Right atrium auricular region (tissue), 2 donors: ENCODE data around the gene PC. TPM values are rescaled to one million over a fixed set of nuclear protein-coding genes. Genes with fewer than 3 reads are reported as not detected.

Experiments used
- DNase-seq: peaks from one replicate; pipeline ENCODE4 v3.0.0-alpha.2; 2019; ENCODE audit warnings: low spot score
- H3K27ac ChIP-seq, 2 donors: fragments of 200-600 bp; sonication (generic); 1 replicate in 1 of 2; 2 replicates in 1 of 2; pipeline ENCODE4 v1.5.1; 2016 to 2019
- H3K27me3 ChIP-seq, 2 donors: fragments of 200-600 bp; sonication (generic); one replicate each; pipeline versions ENCODE4 v1.5.1 to v1.6.0; 2017 to 2019
- H3K36me3 ChIP-seq: fragments of 200-600 bp; sonication (generic); one replicate; pipeline ENCODE4 v1.5.1; 2016
- H3K4me1 ChIP-seq, 2 donors: fragments of 200-600 bp; sonication (generic); one replicate each; pipeline versions ENCODE4 v1.5.1 to v1.6.0; 2017 to 2019
- H3K4me3 ChIP-seq, 2 donors: fragments of 200-600 bp; sonication (generic); 1 replicate in 1 of 2; 2 replicates in 1 of 2; pipeline ENCODE4 v1.5.1; 2017 to 2019; ENCODE audit warnings: mild to moderate bottlenecking in 1 of 2, moderate library complexity in 1 of 2
- H3K9me3 ChIP-seq, 2 donors: fragments of 200-600 bp; sonication (generic); one replicate each; pipeline ENCODE4 v1.5.1; 2019
- total RNA-seq, 2 donors: library from RNA; depleted of rRNA; stranded (reverse); fragments of >200 nt; gene quantifications; one replicate each; pipeline ENCODE4 v1.1.0, GENCODE V29; 2016
- TF ChIP-seq, protein P1 (sequence below), 2 donors: fragments of 200-600 bp; sonication (generic); IDR thresholded peaks; one replicate each; pipeline ENCODE4 v1.5.1; 2019; ENCODE audit warnings: antibody characterized with exemption in 2 of 2

Gene PC
- total RNA-seq, 2 donors from 2014 or later, result 8.6 to 9.3 TPM

DNA sequence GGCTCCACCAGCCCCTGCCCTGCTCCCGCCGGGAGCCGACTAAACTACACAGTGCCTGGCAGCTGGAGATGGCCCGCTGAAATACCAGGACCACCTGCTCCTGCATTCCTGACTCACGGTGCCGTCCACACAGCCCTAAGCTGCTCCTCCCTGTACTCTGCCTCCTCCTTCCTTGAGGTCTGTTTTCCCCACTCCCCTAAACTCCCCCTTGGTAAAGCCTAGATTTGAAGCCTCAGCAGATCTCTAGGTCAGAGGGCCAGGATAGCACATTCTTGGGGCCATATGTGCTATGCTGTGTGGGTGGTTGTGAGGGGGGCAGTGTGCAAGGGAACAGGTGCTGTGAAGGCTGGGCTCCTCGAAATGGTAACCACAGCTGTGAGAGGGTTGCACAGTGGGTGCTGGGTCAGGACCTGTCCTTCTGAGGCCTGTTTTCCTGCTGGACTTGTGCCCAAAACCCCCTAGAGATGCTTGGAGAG is 91.6 kb downstream of the PC start:
- H3K27ac ChIP-seq, result no peak overlapping the region
- no peaks in the 10 kb centered on the region for H3K9me3 ChIP-seq
- no peaks in the 10 kb centered on the region for H3K36me3 ChIP-seq
- TF ChIP-seq, protein P1, sequence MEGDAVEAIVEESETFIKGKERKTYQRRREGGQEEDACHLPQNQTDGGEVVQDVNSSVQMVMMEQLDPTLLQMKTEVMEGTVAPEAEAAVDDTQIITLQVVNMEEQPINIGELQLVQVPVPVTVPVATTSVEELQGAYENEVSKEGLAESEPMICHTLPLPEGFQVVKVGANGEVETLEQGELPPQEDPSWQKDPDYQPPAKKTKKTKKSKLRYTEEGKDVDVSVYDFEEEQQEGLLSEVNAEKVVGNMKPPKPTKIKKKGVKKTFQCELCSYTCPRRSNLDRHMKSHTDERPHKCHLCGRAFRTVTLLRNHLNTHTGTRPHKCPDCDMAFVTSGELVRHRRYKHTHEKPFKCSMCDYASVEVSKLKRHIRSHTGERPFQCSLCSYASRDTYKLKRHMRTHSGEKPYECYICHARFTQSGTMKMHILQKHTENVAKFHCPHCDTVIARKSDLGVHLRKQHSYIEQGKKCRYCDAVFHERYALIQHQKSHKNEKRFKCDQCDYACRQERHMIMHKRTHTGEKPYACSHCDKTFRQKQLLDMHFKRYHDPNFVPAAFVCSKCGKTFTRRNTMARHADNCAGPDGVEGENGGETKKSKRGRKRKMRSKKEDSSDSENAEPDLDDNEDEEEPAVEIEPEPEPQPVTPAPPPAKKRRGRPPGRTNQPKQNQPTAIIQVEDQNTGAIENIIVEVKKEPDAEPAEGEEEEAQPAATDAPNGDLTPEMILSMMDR (IDR thresholded peaks at IDR 0.05), result no peak
- no peak for DNase-seq
- H3K4me1 ChIP-seq, result no peaks in the 10 kb centered on the region
- no peak overlapping the region for H3K4me3 ChIP-seq
- no peaks in the 10 kb centered on the region for H3K27me3 ChIP-seq

DNA sequence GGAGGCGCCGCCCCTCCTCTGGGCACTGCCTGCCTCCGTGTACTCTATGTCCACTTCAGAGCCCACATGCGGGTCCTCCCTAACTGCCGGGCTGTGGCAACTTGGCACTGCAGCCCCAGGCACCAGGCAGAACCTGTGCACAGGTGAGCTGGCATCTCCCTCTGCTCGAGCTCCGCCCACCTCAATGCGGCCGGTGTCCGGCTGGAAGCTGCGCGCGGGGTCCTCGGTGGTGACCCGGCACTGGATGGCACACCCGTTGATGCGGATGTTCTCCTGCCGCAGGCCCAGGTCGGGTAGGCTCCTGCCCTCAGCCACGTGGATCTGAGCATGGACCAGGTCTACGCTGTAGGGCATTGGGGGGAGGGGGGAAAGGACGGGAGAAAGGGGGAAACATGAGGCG is 92.2 kb downstream of the PC start:
- no peak for DNase-seq
- Histone ChIP-seq H3K4me1 (no peaks in the 10 kb centered on the region), H3K27ac (no peak overlapping the region), H3K36me3 (no peaks in the 10 kb centered on the region), H3K27me3 (no peaks in the 10 kb centered on the region), H3K4me3 (no peak overlapping the region), H3K9me3 (no peaks in the 10 kb centered on the region)
- TF ChIP-seq, protein P1 (IDR thresholded peaks at IDR 0.05), result no peak

DNA sequence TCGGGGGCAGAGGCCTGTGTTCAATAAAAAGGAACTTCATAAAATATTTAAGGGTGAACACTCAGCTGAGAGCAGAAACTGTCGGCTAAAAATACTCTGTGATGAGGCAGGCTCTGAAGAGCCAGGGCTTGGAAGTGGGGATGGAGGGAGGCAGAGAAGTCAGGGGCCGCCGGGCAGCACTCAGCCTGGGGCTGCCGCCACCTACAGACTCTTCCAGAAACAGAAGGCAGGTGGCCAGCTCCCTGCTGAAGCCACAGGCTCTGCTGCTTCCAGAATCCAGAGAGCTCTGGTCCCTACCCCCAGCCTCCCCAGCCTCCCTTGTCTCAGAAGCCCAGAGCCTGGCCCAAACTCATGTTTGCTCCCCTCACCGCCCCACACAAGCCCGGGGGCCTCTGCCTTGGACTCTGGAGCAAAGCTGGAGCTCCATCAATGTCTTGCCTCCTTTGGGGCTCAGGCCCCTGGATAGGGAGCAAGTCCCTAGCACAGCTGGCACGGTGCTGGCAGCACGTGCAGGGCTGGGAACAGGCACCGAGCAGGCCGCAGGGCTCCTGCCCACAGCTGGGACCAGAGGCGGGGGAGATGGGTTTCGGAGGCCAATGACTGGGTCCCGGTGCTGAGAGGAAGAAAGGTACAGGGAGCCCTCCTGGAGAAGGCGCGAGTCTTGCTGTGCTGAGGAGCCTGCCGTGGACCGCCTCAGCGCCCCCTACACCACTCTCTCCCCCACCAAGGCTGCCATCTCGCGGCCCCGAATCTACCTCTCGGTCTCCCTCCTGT is 93.1 kb downstream of the PC start:
- Histone ChIP-seq H3K4me1 (no peaks in the 10 kb centered on the region), H3K9me3 (no peaks in the 10 kb centered on the region), H3K27me3 (no peaks in the 10 kb centered on the region), H3K4me3 (no peak overlapping the region), H3K27ac (no peak overlapping the region), H3K36me3 (no peaks in the 10 kb centered on the region)
- no peak for DNase-seq
- TF ChIP-seq, protein P1 (IDR thresholded peaks at IDR 0.05), result no peak

DNA sequence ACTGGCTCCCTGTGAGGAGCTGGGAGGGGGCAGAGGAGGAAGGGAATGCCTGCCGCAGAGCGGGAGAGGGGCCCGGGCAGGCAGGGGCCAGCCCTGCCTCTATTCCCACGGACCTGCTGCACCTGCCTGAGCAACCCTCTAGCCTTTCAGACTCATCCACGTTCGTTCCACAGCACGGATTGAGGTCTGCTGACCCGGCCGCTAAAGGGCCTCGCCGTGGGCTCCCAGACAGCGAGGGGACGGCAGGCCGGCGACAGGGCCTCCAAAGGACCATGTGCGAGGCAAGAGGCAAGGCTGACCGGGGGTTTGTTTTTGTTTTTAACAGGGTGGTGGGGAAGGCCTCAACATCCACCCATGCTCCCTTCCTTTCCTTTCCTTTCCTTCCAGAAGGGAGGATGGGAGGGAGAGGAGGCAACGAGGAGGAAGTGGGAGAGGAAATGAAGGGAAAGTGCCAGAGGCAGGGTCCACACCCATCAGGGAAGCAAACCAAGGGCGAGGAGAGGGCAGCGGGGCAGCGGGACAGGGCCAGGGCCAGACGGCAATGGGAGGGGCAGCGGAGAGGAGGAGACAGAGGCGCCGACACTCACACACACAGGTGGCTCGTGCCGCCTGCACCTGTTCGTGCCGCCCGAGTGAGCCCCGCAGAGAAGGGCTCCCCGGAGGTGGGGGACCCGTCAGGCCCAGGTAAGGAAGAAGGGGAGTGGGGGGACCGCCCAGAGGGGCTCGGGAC is 93.8 kb downstream of the PC start:
- TF ChIP-seq, protein P1 (IDR thresholded peaks at IDR 0.05), result no peak
- H3K9me3 ChIP-seq, result no peaks in the 10 kb centered on the region
- H3K27ac ChIP-seq, result no peak overlapping the region
- no peaks in the 10 kb centered on the region for H3K4me1 ChIP-seq
- DNase-seq, result no peak
- no peaks in the 10 kb centered on the region for H3K36me3 ChIP-seq
- H3K4me3 ChIP-seq, result no peak overlapping the region
- no peaks in the 10 kb centered on the region for H3K27me3 ChIP-seq

DNA sequence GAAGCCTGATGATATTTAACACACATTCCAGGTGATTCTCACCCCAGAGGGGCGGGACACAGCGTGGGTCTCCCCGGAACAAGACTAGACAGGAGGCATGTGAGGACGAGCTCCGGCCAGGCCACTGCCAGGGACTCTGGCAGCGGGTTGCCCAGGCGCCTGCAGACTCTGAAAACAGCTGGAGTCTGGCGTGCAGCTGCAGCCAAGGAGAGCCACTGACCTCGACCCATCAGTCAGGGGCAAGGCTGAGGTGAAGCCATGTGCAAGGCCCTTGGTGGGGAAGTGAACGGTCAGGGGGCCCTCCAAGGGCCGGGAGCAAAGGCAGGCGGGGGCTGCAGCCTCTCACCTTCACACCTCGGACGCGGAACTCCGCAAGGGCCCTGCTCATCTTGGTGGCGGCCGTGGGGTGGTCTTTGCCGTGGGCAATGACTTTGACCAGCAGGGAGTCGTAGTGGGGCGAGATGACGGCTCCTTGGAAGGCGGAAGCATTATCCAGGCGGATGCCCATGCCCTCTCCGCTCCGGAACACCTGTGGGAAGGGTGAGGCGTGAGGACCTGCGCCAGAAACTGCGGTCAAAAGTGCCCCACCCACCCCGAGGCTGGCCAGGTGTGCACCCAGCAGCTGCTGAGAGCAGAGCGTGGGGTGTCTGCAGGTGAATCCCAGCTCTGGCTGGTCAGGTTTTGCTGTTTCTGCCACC is 94.6 kb downstream of the PC start:
- no peak for DNase-seq
- no peak overlapping the region for H3K27ac ChIP-seq

More for the DNA sequence above, 94.6 kb downstream of the PC start:
- Histone ChIP-seq H3K4me3 (no peak overlapping the region), H3K4me1 (no peaks in the 10 kb centered on the region), H3K36me3 (no peaks in the 10 kb centered on the region), H3K27me3 (no peaks in the 10 kb centered on the region), H3K9me3 (no peaks in the 10 kb centered on the region)
- TF ChIP-seq, protein P1 (IDR thresholded peaks at IDR 0.05), result no peak
